ENCODE measurements around the gene CELF5. TPM values are rescaled to one million over a fixed set of nuclear protein-coding genes. Genes with fewer than 3 reads are reported as not detected.
"Not testable (repeated sequence)": the region's sequence is repeated elsewhere in the genome, so short reads cannot be mapped to it uniquely, and the experiment has no call there.

The CELF5 gene
- total and polyA plus RNA-seq, 2 donors = 0.14 to 0.48 TPM

- Histone ChIP-seq H3K4me3 (ENCODE audit: low read depth, low read length) (no peak overlapping the region), H3K36me3 (ENCODE audit: insufficient read depth) (peaks cover 13% of the 10 kb centered on the region), H3K27ac (ENCODE audit: low read depth) (no peak overlapping the region), H3K4me1 (ENCODE audit: insufficient read depth) (no peaks in the 10 kb centered on the region)
- DNase-seq (ENCODE audit: extremely low spot score) = no peak
- 91% methylated on average over 33 of the region's 33 CpGs for WGBS
Observed at GRCh38 chr19:3208317-3209207, 15.9 kb upstream of the CELF5 start.

GRCh38 chr19:3210347-3211017 lies 14.0 kb upstream of the CELF5 start:
- H3K27ac ChIP-seq (ENCODE audit: low read depth) = no peak overlapping the region
- DNase-seq (ENCODE audit: extremely low spot score) = no peak
- 44% methylated on average over 20 of the region's 20 CpGs for WGBS

GRCh38 chr19:3211191-3211590 lies 13.3 kb upstream of the CELF5 start:
- no peaks in the 10 kb centered on the region for H3K4me1 ChIP-seq (ENCODE audit: insufficient read depth)
- no peak overlapping the region for H3K4me3 ChIP-seq (ENCODE audit: low read depth, low read length)
- WGBS = 47% methylated on average over 12 of the region's 12 CpGs
- peaks cover 5% of the 10 kb centered on the region for H3K36me3 ChIP-seq (ENCODE audit: insufficient read depth)
- H3K27ac ChIP-seq (ENCODE audit: low read depth) = no peak overlapping the region
- no peak for DNase-seq (ENCODE audit: extremely low spot score)

More at GRCh38 chr19:3210347-3211017, 14.0 kb upstream of the CELF5 start:
- Histone ChIP-seq H3K4me1 (ENCODE audit: insufficient read depth) (no peaks in the 10 kb centered on the region), H3K4me3 (ENCODE audit: low read depth, low read length) (no peak overlapping the region), H3K36me3 (ENCODE audit: insufficient read depth) (peaks cover 5% of the 10 kb centered on the region)

- Histone ChIP-seq H3K27ac (ENCODE audit: low read depth) (no peak overlapping the region), H3K4me3 (ENCODE audit: low read depth, low read length) (no peak overlapping the region), H3K4me1 (ENCODE audit: insufficient read depth) (no peaks in the 10 kb centered on the region), H3K36me3 (ENCODE audit: insufficient read depth) (no peaks in the 10 kb centered on the region)
- no peak for DNase-seq (ENCODE audit: extremely low spot score)
- WGBS = 94% methylated on average over 7 of the region's 7 CpGs
Observed at GRCh38 chr19:3213159-3213558, 11.3 kb upstream of the CELF5 start.

- 87% methylated on average over 5 of the region's 5 CpGs for WGBS
Observed at GRCh38 chr19:3216874-3217273, 7.6 kb upstream of the CELF5 start.

GRCh38 chr19:3220576-3220975 lies 3.9 kb upstream of the CELF5 start:
- H3K27ac ChIP-seq (ENCODE audit: low read depth) = no peak overlapping the region
- DNase-seq (ENCODE audit: extremely low spot score) = no peak
- no peak overlapping the region for H3K4me3 ChIP-seq (ENCODE audit: low read depth, low read length)
- no peaks in the 10 kb centered on the region for H3K4me1 ChIP-seq (ENCODE audit: insufficient read depth)
- WGBS = 77% methylated on average over 12 of the region's 12 CpGs
- no peaks in the 10 kb centered on the region for H3K36me3 ChIP-seq (ENCODE audit: insufficient read depth)

More at GRCh38 chr19:3216874-3217273, 7.6 kb upstream of the CELF5 start:
- no peak for DNase-seq (ENCODE audit: extremely low spot score)
- Histone ChIP-seq H3K36me3 (ENCODE audit: insufficient read depth) (no peaks in the 10 kb centered on the region), H3K4me1 (ENCODE audit: insufficient read depth) (no peaks in the 10 kb centered on the region), H3K27ac (ENCODE audit: low read depth) (no peak overlapping the region), H3K4me3 (ENCODE audit: low read depth, low read length) (no peak overlapping the region)

GRCh38 chr19:3221576-3221975 lies 2.9 kb upstream of the CELF5 start:
- H3K4me1 ChIP-seq (ENCODE audit: insufficient read depth); DNase-seq (ENCODE audit: extremely low spot score); H3K27ac ChIP-seq (ENCODE audit: low read depth); H3K4me3 ChIP-seq (ENCODE audit: low read depth, low read length); H3K36me3 ChIP-seq (ENCODE audit: insufficient read depth): not testable (repeated sequence)
- 94% methylated on average over 5 of the region's 5 CpGs for WGBS

GRCh38 chr19:3222709-3223108 lies 1.8 kb upstream of the CELF5 start:
- DNase-seq (ENCODE audit: extremely low spot score) = no peak
- H3K27ac ChIP-seq (ENCODE audit: low read depth) = no peak overlapping the region
- no peak overlapping the region for H3K4me3 ChIP-seq (ENCODE audit: low read depth, low read length)
- WGBS = 89% methylated on average over 5 of the region's 5 CpGs
- H3K36me3 ChIP-seq (ENCODE audit: insufficient read depth) = no peaks in the 10 kb centered on the region
- H3K4me1 ChIP-seq (ENCODE audit: insufficient read depth) = no peaks in the 10 kb centered on the region

GRCh38 chr19:3225169-3225485 lies 666 bp downstream of the CELF5 start:
- Histone ChIP-seq H3K4me1 (ENCODE audit: insufficient read depth) (no peaks in the 10 kb centered on the region), H3K4me3 (ENCODE audit: low read depth, low read length) (no peak overlapping the region), H3K27ac (ENCODE audit: low read depth) (no peak overlapping the region), H3K36me3 (ENCODE audit: insufficient read depth) (no peaks in the 10 kb centered on the region)
- no peak for DNase-seq (ENCODE audit: extremely low spot score)
- WGBS = 2% methylated on average over 9 of the region's 9 CpGs

GRCh38 chr19:3225677-3226093 lies 1.2 kb downstream of the CELF5 start:
- no peak for DNase-seq (ENCODE audit: extremely low spot score)
- Histone ChIP-seq H3K36me3 (ENCODE audit: insufficient read depth) (no peaks in the 10 kb centered on the region), H3K27ac (ENCODE audit: low read depth) (no peak overlapping the region), H3K4me1 (ENCODE audit: insufficient read depth) (no peaks in the 10 kb centered on the region), H3K4me3 (ENCODE audit: low read depth, low read length) (no peak overlapping the region)
- 36% methylated on average over 16 of the region's 16 CpGs for WGBS

GRCh38 chr19:3227054-3227626 lies 2.7 kb downstream of the CELF5 start:
- DNase-seq (ENCODE audit: extremely low spot score) = no peak
- H3K27ac ChIP-seq (ENCODE audit: low read depth) = no peak overlapping the region
- no peaks in the 10 kb centered on the region for H3K36me3 ChIP-seq (ENCODE audit: insufficient read depth)
- 76% methylated on average over 12 of the region's 12 CpGs for WGBS
- H3K4me1 ChIP-seq (ENCODE audit: insufficient read depth) = no peaks in the 10 kb centered on the region
- no peak overlapping the region for H3K4me3 ChIP-seq (ENCODE audit: low read depth, low read length)

GRCh38 chr19:3229346-3229743 lies 4.9 kb downstream of the CELF5 start:
- H3K27ac ChIP-seq (ENCODE audit: low read depth) = no peak overlapping the region
- H3K4me1 ChIP-seq (ENCODE audit: insufficient read depth) = no peaks in the 10 kb centered on the region
- no peak for DNase-seq (ENCODE audit: extremely low spot score)
- WGBS = 52% methylated on average over 9 of the region's 9 CpGs
- no peak overlapping the region for H3K4me3 ChIP-seq (ENCODE audit: low read depth, low read length)
- H3K36me3 ChIP-seq (ENCODE audit: insufficient read depth) = no peaks in the 10 kb centered on the region

GRCh38 chr19:3229888-3230496 lies 5.5 kb downstream of the CELF5 start:
- DNase-seq (ENCODE audit: extremely low spot score) = no peak
- WGBS = 88% methylated on average over 4 of the region's 4 CpGs
- Histone ChIP-seq H3K4me3 (ENCODE audit: low read depth, low read length) (no peak overlapping the region), H3K4me1 (ENCODE audit: insufficient read depth) (no peaks in the 10 kb centered on the region), H3K27ac (ENCODE audit: low read depth) (no peak overlapping the region), H3K36me3 (ENCODE audit: insufficient read depth) (no peaks in the 10 kb centered on the region)

Data from urinary bladder (tissue), 4 donors.